Calu3 (cell line): ENCODE data around the gene MBP. TPM values are rescaled to one million over a fixed set of nuclear protein-coding genes. Genes with fewer than 3 reads are reported as not detected.

Source experiments
- BruUV-seq: library from RNA; stranded (reverse); fragments of 400-500 nt; replicated peaks from 2 replicates; lab custom pipeline; 2021; lab: Mats Ljungman, UMichigan
- CTCF ChIA-PET: fragments of 300-600 bp; sonication (Branson Sonifier 250); formaldehyde crosslinking; loops from one replicate; lab custom pipeline; 2022; ENCODE audit warnings: antibody characterized with exemption; lab: Charles Lee
- DNase-seq: peaks from one replicate; pipeline ENCODE4 v3.0.0; 2022
- H3K27ac Mint-ChIP-seq: one replicate; pipeline ENCODE4 v1.8.0; 2022; ENCODE audit warnings: mixed read lengths; ENCODE audit not compliant: unreplicated experiment
- H3K27me3 Mint-ChIP-seq: one replicate; pipeline ENCODE4 v1.8.0; 2022; ENCODE audit warnings: mixed read lengths; ENCODE audit not compliant: unreplicated experiment
- H3K36me3 Mint-ChIP-seq: one replicate; pipeline ENCODE4 v1.8.0; 2022; ENCODE audit warnings: mild to moderate bottlenecking, moderate library complexity, mixed read lengths; ENCODE audit not compliant: insufficient read depth, unreplicated experiment
- H3K4me1 Mint-ChIP-seq: one replicate; pipeline ENCODE4 v1.8.0; 2022; ENCODE audit warnings: mild to moderate bottlenecking, low read depth, mixed read lengths; ENCODE audit not compliant: unreplicated experiment
- H3K4me3 Mint-ChIP-seq: one replicate; pipeline ENCODE4 v1.8.0; 2022; ENCODE audit warnings: mild to moderate bottlenecking, low read depth, moderate library complexity, mixed read lengths; ENCODE audit not compliant: unreplicated experiment
- H3K9me3 Mint-ChIP-seq: one replicate; pipeline ENCODE4 v1.8.0; 2022; ENCODE audit warnings: low read depth, mixed read lengths; ENCODE audit not compliant: unreplicated experiment
- intact Hi-C: fragments of 100-400 bp; cut with micrococcal nuclease; formaldehyde crosslinking; loops from one replicate; pipeline ENCODE4 v1.10.0; 2022; ENCODE audit not compliant: unreplicated experiment
- total RNA-seq: library from RNA; stranded (reverse); gene quantifications from 2 replicates; pipeline ENCODE4 v1.2.3, GENCODE V29; 2022
- TF ChIP-seq, protein P1 (sequence below): fragments of 200-600 bp; IDR thresholded peaks from one replicate; pipeline ENCODE4 v1.8.0; 2022; ENCODE audit warnings: antibody characterized with exemption; ENCODE audit not compliant: unreplicated experiment

Gene MBP
- total RNA-seq, 1 experiment from 2014 or later = 221 TPM

DNA sequence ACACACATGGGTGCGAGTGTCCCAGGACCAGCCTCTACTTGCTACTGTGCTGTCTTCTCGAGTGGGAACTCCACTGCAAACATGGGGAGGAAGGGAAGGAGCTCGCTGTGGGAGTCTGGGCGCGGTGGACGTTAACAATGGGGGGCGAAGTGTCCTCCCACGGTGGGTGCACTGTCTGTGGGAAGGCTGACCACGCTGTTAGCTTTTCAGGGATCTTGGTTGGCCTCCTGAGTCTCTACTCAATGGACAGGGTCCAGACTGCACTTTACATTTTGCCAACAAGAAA is 146.7 kb downstream of the MBP start:
- H3K27ac Mint-ChIP-seq = no peak overlapping the region
- intact Hi-C loops = loop anchor here (10.0 kb wide), 1 partner anchor 479 kb away; no protein-coding TSS in a partner anchor

DNA sequence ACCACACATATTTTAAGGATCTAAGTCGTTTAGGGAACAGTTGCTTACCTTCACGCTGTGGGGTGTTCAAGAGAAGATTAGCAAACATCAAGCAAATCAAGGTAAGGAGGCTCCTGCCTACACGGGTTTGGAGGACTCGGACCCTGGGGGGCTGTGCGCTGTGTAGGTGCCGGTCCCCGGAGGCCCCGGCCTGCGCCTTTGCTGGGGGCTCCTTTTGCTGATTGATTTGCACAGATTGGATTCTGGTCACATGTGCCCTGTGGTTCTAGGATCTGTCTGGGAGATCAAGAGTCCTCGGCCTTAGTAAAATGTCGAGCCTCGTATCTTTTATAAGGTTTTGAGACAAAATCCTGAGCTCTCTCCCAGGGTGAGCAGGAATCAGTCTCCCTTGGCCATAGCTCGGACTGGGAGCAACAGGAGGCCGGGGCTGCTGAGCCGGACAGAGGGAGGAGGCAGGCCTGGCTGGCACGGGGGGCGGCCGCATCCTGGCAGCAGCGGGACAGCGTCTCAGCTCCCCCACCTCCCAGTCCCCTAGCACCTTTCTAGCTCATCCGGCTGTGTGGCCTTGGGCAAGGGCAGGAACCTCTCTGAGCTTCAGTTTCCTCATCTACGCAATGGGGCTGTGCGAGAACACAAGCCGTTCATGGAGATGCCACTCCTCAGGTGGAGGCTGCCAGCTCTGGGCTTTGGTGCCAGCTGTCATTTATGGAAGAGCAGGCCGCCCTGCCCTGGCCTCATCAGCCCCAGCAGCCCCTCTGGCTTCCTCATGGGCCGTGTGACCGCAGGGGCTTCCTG is 147.2 kb downstream of the MBP start:
- H3K4me1 Mint-ChIP-seq = peaks cover 7% of the 10 kb centered on the region
- H3K36me3 Mint-ChIP-seq = no peaks in the 10 kb centered on the region
- CTCF ChIA-PET = interaction anchor here (1.2 to 2.3 kb wide), 5 partner anchors 8 to 70 kb away, joined by 3 to 10 read pairs (median 4); no protein-coding TSS in a partner anchor
- no peak overlapping the region for H3K4me3 Mint-ChIP-seq
- H3K27me3 Mint-ChIP-seq = no peaks in the 10 kb centered on the region
- no peak for DNase-seq
- no TSS peak for BruUV-seq
- intact Hi-C loops = loop anchor here (10.0 kb wide), 1 partner anchor 479 kb away; no protein-coding TSS in a partner anchor
- H3K27ac Mint-ChIP-seq = no peak overlapping the region
- H3K9me3 Mint-ChIP-seq = no peaks in the 10 kb centered on the region
- TF ChIP-seq, protein P1, sequence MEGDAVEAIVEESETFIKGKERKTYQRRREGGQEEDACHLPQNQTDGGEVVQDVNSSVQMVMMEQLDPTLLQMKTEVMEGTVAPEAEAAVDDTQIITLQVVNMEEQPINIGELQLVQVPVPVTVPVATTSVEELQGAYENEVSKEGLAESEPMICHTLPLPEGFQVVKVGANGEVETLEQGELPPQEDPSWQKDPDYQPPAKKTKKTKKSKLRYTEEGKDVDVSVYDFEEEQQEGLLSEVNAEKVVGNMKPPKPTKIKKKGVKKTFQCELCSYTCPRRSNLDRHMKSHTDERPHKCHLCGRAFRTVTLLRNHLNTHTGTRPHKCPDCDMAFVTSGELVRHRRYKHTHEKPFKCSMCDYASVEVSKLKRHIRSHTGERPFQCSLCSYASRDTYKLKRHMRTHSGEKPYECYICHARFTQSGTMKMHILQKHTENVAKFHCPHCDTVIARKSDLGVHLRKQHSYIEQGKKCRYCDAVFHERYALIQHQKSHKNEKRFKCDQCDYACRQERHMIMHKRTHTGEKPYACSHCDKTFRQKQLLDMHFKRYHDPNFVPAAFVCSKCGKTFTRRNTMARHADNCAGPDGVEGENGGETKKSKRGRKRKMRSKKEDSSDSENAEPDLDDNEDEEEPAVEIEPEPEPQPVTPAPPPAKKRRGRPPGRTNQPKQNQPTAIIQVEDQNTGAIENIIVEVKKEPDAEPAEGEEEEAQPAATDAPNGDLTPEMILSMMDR = no peak

More for the DNA sequence above, 146.7 kb downstream of the MBP start:
- TF ChIP-seq, protein P1 = no peak
- Mint-ChIP-seq H3K4me3 (no peak overlapping the region), H3K9me3 (no peaks in the 10 kb centered on the region), H3K4me1 (peaks cover 7% of the 10 kb centered on the region), H3K27me3 (no peaks in the 10 kb centered on the region), H3K36me3 (no peaks in the 10 kb centered on the region)
- BruUV-seq = no TSS peak
- CTCF ChIA-PET = interaction anchor here (1.3 to 2.3 kb wide), 4 partner anchors 9 to 69 kb away, joined by 3 to 10 read pairs (median 5); no protein-coding TSS in a partner anchor
- DNase-seq = no peak

- Mint-ChIP-seq H3K4me3 (no peak overlapping the region), H3K4me1 (peaks cover 7% of the 10 kb centered on the region), H3K27me3 (no peaks in the 10 kb centered on the region), H3K9me3 (no peaks in the 10 kb centered on the region), H3K36me3 (no peaks in the 10 kb centered on the region), H3K27ac (no peak overlapping the region)
- CTCF ChIA-PET = interaction anchor here (1.2 to 2.3 kb wide), 3 partner anchors 16 to 131 kb away, joined by 3 to 10 read pairs (median 4); no protein-coding TSS in a partner anchor
- TF ChIP-seq, protein P1 = no peak
- intact Hi-C loops = loop anchor here (10.0 kb wide), 1 partner anchor 480 kb away; no protein-coding TSS in a partner anchor
- BruUV-seq = no TSS peak
- no peak for DNase-seq
These were observed 148.1 kb downstream of the MBP start for GRCh38 chr18:76984193-76985155.

DNA sequence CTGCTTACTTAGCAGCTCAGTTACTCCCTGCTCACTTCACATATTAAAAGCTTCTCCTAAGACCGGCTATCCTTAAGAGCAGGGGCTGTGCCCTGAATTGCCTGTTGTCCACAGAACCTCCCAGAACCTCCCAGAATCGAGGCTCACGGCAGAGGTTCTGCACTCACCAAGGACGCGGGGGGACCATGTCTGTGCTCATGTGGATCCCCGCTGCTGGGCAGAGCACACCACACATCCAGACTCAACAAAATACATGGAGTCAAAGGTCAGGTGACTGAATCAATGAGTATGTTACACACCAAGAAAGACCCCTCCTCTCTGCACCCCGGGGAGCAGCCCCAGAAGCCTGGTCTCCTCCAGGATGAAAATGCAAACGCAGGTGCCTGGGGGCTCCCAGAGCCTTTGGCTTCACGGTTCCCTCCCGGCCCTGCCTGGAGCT is 149.0 kb downstream of the MBP start:
- Mint-ChIP-seq H3K4me3 (peak overlapping the region; percentile 42), H3K9me3 (no peaks in the 10 kb centered on the region), H3K4me1 (peaks cover 7% of the 10 kb centered on the region), H3K36me3 (no peaks in the 10 kb centered on the region), H3K27me3 (no peaks in the 10 kb centered on the region), H3K27ac (no peak overlapping the region)
- CTCF ChIA-PET = interaction anchor here (0.5 to 2.0 kb wide), 7 partner anchors 17 to 228 kb away, joined by 3 to 10 read pairs (median 4); no protein-coding TSS in a partner anchor
- DNase-seq = no peak
- BruUV-seq = no TSS peak
- intact Hi-C loops = loop anchor here (1.0 to 10.0 kb wide), 4 partner anchors 30 to 481 kb away; no protein-coding TSS in a partner anchor
- TF ChIP-seq, protein P1 = no peak
